GM21825 (cell line): Measurements from ENCODE around the gene FAM163A.

Source experiments
- ATAC-seq: cut with Tn5 transposase; IDR thresholded peaks from one replicate; pipeline ENCODE4 v1.9.1; 2021; ENCODE audit warnings: mild to moderate bottlenecking, moderate library complexity; ENCODE audit not compliant: unreplicated experiment

FAM163A gene

DNA sequence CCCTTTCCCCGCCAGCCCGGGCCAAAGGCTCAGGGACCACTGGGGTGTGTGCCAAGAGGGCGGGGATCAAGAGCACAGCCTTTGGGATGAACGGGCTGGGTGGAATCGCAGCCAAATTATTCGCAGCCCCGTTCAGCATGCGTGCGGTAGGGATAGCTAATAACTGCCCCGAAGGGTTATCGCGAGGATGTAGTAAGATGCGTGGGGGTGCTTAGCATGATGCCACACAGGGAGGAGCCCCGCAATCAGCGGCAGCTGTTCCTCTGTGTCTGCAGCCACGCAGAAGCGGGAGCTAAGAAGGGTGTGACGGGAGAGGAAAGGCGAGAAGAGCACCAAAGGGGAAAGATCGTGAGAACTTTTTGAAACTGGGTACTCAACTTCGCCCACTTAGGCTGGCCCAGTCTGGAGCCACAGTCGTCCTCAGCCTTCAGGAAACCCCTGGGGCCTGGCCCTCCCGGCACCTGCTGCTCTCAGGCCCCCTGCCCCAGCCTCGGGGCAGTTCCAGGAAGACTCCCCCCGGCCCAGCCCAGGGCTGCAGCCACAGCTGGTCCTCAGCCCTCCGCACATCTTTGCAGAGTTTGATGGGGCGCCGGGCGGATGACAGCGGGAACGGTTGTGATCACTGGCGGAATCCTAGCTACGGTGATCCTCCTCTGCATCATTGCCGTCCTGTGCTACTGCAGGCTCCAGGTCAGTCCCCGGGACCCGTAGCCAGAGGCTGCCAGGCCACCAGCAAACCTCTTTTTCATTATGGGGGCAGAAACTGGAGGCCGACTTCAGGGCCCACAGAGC lies 69.6 kb downstream of the FAM163A start:
- no peak for ATAC-seq

DNA sequence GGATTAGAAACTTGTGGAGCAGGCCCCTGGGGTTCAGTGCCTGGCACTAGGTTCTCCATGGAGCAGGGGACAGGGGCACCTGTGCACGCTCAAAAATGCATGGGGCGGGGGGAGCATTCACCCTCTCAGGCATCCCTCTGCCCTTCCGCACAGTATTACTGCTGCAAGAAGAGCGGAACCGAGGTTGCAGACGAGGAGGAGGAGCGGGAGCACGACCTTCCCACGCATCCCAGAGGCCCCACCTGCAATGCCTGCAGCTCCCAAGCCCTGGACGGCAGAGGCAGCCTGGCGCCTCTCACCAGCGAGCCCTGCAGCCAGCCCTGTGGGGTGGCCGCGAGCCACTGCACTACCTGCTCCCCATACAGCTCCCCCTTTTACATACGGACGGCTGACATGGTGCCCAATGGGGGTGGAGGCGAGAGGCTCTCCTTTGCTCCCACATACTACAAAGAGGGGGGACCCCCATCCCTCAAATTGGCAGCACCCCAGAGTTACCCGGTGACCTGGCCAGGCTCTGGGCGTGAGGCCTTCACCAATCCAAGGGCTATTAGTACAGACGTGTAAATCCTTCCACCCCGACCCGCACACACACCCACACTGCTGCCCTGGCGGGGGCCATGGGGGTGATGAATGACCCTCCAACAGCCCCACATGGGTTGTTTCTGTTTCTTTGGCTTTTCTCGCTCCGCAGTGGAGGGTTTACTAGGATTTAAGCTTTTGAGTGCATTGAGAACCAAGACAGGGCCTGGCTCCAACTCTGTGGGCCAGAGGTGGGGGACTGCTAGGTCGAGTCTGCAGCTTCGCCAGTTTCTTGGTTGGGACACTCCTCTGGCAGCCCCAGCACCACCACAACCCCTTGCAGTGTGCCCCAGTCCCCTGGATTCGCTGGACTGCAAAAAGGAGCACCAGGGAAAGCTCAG lies 70.8 kb downstream of the FAM163A start:
- no peak for ATAC-seq

DNA sequence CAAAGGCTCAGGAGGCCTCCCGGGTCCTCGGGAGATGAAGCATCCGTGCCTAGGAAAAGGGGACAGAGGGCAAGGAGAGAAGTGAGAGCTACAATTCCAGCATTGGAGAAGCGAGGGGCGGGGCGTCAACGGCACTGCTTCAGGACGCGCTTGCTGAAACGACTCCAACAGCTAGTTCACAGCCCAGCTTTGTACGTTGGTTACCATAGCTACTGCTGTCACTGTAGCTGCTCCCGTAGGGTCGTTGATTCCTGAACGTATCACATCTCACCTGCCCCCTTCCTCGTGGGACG lies 71.4 kb downstream of the FAM163A start:
- ATAC-seq, result peak; percentile 22

DNA sequence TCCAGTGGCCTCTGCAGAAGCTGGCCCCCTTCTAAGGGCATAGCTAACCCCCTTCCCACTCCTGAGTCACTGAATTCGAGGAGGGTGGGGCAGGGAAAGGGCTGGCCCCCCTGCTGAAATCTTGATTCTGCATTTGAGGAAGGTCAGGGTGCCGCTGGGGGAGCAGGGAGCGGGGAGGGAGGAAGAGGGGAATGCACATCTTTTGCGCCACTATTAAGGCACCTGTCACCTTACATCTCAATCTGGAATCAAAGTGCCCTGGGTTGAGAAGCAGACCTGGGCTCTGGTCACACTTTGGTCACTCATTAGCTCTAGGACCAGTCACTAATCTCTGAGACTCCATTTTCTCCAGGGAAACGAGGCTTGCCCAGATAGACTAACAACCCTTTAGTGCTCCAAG lies 72.5 kb downstream of the FAM163A start:
- no peak for ATAC-seq

DNA sequence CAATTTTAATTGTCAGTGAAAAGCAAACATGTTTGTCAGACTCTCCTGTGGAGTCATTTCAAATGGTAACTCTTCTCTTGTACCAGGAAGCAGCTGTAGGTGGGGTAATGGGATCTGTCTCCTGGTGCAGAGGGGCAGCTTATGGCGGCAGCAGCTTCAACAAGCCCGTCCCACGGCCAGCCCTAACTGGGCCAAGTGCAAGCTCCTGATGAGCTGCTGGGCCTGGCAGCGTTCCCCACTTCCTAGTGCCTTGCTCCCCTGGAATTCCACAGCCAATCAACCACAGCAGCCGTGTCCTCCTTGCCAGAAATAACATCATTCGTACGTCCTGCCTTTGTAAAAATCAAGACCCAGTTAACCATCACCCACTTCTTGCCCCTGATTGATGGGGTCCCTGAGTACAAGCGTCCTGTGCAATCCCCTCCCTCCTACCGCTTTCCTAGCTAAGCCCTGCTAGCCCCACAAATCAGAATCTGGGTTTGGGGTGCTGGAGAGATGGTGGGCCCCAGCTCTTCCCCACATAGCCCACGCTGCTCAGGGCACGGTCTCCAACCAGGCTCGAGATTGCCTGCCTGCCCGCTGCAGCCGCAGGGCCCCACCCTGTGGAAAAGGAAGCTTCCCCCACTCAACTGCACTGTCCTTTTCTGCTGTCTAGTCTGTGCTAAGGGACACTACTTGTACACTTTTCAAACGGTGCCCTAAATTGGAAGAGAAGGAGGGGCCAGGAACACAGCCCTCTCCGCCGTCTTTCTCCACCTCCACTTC lies 73.3 kb downstream of the FAM163A start:
- ATAC-seq, result no peak

DNA sequence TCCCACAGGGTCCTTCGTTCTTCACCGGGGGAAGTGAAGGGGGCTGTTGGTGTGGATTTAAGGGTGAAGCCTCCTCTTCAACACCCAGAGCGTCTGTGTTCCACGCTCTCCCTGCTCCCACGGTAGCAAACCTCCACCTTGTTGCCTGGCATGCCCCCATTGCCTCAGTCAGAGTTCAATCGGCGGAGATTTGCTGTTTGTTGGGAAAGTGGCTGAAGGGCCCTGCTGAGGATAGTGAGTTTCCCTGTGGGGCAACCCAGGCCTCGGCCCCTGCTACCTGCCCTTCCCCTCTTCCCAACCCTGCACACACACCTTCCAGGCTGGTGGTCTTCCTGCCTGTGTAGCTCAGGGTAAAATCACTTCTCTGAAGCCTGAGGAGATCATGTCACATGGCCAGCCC lies 74.0 kb downstream of the FAM163A start:
- ATAC-seq, result no peak

DNA sequence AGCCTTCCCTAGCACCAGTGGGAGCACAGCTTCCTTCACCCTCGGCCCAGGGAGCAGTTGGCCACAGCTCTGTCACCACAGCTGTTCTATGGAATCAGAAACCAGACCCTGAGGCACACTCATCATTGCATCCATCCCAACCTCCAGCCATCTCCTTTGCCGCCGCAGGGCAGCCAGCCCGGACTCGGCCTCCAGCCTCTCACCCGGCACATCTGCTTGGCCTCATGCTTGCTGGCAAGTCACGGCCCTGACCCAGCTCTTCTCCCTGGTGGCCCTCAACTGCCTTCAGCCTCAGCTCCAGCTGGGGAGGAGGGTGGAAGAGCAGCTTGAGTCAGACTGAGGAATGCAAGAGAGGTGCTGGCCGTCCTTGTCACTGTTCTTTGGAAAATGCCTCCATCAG lies 74.7 kb downstream of the FAM163A start:
- no peak for ATAC-seq

DNA sequence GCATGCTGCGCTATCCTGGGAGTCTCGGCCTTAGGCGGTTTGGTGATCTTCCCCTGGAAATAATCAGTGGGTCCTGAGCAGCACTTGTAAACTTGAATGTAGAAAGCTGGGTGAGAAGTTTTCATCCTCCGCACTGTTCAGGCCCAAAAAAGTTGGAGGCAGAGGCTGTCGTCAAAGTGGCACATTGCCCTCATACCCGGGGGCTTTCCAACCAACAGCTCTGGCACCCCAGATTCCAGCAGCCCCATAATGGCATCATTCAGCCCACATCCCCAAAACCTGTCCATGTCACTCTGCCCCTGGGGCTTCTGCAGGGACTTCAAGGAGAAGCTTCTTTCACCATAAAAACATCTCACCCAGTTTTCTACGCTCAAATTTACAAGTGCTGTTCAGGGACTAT lies 75.2 kb downstream of the FAM163A start:
- no peak for ATAC-seq

DNA sequence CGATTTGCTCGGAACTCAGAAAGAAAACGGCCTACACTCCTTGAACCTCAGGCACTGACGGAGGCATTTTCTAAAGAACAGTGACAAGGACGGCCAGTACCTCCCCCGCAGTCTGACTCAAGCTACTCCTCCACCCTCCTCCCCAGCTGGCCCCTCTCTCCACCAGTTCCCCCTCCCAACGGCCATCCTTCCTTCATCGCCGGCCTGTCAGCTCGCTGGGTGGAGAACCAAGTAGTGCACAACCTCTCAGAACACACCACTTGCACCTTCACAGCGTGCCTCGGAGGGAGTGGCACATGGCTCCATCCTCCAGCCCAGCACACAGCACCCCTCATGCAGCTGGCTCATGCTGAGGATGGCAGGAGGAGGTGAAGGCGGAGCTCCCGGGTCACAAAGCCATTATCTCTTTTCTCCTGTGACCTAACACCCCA lies 75.7 kb downstream of the FAM163A start:
- no peak for ATAC-seq

DNA sequence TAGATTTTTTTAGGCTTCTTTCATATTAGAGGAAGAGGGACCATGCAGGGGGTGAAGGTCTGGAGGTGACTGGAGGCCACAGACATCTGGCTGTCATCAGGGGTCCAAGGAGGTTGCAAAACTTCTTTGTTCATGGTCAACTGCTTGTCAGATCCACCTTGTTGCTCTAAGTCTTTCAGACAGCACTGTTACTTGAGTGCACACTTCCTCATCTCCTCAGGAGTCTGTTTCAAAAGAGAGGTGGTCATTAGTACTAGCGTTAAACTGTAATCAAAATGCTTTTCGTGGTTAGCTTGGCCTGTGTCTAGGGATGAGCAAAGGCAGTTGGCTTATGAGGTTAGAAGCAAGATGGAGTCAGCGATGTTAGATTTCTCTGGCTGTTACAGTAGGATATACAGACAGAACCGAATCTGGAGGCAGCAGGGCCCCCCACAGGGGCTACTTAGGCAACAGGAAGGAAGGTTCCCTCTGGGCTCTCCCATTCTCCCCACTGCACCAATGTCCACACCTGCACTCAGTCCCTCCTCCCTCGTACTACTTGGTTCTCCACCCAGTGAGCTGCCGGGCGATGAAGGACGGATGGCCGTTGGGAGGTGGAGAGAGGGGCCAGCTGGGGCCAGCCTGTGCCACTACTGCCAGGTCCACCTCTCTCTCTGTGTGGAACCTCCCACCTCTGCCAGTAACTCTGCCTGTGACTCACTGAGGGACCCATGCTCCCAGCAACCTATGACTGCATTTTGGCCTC lies 77.3 kb downstream of the FAM163A start:
- no peak for ATAC-seq

DNA sequence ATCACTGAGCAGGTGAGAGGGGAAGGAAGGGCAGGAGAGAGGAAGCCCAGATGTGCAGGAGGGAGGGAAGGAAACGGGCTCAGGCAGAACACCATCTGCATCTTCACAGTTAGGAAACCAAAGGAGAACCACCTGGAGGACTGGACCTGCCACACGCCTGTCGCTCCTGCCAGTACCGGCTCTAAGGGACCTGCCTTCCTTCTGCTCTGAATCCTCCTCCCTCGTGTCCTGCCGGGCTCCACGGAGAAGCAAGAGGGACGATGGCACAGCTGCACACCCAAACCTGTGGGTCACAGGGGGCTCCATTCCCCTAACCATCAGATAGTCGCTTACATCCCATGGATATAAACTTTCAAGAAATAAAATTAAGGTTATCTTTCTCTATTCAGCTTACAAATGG lies 78.4 kb downstream of the FAM163A start:
- no peak for ATAC-seq

DNA sequence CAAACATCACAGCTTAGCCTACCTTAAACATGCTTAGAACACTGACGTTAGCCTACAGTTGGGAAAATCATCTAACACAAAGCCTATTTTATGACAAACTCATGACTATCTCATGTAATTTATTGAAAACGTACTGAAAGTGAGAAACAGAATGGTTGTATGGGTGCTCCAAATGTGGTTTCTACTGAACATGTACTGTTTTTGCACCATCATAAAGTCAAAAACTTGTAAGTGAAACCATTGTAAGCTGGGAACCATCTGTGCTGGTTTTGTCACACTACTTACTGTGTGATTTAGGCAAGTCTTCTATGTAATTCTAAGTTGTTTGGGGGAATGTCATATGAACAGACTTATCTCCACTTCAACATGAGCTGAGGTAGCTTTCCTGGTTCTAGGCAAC lies 79.0 kb downstream of the FAM163A start:
- no peak for ATAC-seq

DNA sequence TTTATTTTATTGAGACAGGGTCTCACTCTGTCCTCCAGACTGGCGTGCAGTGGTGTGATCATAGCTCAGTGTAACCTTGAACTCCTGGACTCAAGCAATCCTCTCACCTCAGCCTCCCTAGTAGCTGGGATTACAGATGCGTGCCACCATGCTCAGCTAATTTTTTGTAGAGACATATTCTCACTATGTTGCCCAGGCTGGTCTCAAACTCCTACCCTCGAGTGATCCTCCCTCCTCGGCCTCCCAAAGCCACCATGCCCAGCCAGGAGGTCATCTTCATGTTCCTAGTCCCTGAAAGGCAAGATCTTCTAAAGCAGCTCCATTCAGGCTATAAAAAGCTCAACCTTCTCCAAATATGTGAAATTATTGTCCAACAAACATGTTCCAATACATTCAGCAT lies 80.6 kb downstream of the FAM163A start:
- no peak for ATAC-seq

DNA sequence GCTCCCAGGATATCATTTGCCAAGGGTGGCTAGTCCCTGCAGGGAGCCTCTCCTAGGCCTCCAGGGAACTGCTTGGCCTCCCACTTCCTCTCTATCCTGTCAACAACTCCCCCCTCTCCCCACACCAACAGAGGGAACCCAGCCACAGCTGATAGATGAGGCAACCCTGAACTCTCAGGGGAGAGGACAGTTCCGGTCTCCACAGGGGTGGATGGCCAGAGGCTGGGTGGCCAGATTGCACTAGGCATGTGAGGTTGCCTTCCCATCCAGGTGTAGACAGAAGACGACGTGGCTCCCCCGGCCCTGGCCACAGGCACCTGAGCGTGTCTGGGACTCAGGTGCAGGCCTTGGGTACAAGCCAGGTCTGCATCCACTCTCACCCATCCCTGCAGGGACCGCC lies 81.2 kb downstream of the FAM163A start:
- no peak for ATAC-seq

DNA sequence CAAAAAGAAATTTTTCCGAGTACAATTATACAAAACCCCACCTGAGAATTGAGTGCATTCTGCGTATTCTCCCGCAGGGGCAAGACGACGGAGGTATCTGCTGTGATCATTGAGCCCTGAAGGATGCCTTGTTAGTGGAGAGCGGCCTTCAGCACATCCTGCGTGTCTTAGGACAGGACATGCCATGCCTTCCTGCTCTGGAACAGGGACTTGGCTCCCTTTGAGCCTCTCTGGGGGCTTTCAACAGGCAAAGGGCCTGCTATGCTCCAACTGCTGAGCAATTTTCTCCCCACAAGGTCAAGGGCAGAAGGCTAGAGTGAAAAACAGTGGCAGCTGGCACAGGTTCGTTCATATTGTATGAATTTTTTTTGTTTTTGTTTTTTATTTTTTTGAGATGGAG lies 82.1 kb downstream of the FAM163A start:
- ATAC-seq, result no peak

DNA sequence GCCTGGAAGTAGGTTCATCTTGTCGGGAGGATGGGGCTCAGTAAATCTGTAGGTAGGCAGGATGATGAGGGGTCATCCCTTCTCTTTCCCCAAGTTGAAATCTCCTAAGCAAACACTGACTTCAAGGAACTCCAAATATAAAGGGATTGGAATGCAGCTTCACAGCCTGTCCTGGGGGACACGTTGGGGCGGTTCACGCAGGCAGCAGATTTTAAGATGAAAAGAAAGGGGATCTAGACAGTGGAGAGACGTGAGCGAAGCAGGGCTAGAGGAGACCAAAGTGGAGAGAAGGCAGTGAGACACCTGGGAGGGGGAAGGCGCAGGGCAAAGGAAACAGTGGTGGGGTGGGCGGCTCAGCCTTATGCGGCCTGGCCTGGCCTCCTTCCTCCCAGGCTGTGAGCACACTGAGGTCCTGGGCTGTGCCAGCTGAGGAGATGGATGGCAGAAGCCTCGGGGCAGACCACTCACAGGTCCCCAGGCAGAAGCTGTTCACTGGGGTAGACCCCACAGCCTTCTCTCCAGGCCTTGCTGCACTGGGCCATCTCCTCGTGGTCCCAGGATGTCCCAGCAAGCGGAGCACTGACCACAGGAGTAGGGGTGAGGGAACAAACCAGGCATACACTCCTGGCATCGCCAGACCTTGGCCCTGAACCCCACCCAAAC lies 82.8 kb downstream of the FAM163A start:
- ATAC-seq, result no peak

DNA sequence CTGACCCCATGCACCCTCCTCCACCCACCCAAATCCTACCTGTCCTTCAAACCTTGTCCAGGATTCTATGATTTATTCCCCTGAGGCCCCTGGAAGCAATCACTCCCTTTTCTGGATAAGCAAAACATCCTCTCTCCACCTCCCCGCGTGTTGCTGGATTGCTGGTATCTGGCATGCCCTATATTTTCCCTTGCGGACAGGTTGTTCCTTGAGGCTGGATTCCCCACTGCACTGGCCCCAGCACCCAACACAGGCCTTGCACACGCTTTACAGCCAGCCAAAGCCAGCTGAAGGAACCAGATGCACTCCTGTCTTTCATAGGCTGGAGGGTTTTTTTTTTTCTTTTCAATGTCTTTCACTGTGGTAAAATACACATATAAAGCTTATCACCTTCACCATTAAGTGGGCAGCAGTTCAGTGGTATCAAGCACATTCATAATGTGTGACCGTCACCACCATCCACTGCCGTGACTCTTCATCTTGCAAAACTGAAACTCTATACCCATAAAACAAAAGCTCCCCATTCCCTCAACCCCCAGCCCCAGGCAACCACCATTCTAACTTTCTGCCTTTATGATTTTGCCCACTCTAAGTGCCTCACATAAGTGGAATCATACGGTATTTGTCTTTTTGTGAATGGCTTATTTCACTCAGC lies 83.7 kb downstream of the FAM163A start:
- no peak for ATAC-seq

DNA sequence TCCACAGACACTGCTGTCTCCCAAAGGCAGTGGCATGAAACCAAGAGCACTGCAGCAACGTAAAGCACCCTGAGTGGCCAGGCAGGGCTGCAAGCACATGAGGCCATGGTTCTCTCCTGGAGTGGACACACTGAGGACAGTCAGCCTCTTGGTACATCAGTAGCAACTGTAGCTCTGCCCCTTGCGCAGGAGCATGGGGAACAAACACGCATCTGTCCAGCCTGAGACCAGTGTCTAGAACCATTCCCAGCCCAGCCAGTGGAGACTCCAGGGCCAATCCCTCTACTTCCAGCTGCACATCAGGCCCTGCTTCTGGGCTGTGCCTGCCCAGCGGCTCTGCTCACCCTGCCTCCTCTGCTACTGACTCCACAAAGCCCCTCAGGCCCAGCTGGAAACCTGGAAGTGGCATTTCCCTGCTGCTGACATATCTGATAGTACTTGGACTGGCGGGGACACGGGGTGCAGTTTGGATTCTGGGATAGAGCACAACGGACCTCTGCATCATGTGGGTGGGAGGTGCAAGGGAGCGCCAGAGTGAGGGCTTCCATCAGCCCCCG lies 85.5 kb downstream of the FAM163A start:
- ATAC-seq, result no peak

DNA sequence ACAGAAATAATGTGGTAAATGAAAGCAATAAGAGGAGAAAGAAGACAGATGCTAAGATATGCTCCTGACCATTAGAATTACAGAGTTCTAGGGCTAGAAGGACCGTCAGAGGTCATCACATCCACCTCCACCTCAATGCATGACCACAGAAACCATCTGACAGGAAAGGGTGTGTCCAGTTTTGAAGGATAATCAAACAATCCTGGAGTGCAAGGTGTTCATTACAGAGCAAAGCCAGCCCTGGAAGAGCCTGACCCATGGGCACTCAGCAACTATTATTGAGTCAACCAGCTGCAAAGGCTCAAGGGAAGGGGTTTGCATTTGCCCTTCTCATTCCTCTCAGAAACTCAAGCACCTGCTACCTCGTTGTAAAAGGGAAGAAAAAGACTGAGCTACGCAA lies 88.1 kb downstream of the FAM163A start:
- ATAC-seq, result no peak
